ENCODE data around the gene MCUB. TPM values are rescaled to one million over a fixed set of nuclear protein-coding genes. Genes with fewer than 3 reads are reported as not detected.
"Not testable (repeated sequence)": the region's sequence is repeated elsewhere in the genome, so short reads cannot be mapped to it uniquely, and the experiment has no call there.

MCUB gene
- total RNA-seq, 1 donor from 2014 or later, result 29.2 TPM

DNA sequence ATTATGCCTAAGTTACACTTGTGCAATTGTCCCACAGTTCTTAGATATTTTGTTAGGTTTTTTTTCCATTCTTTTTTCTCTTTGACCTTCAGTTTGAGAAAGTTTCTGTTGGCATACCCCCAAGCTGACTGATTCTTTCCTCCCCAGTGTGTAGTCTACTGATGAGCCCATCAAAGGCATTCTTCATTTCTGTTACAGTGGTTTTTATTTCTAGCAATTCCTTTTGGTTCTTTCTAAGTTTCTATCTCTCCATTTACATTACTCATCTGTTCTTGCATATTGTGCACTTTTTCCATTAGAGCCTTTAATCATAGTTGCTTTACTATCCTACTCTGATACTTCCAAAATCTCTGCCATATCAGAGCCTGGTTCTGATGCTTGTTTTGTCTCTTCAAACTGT, 111.3 kb downstream of the MCUB start:
- Histone ChIP-seq H3K36me3 (ENCODE audit: control insufficient read depth, insufficient read depth, low read length) (no peaks in the 10 kb centered on the region), H3K4me3 (ENCODE audit: low read depth, low read length) (no peak overlapping the region), H3K27me3 (ENCODE audit: control insufficient read depth, insufficient read depth, low read length) (no peaks in the 10 kb centered on the region)
- no peak for DNase-seq (ENCODE audit: low read depth)
- TF ChIP-seq, protein P1, sequence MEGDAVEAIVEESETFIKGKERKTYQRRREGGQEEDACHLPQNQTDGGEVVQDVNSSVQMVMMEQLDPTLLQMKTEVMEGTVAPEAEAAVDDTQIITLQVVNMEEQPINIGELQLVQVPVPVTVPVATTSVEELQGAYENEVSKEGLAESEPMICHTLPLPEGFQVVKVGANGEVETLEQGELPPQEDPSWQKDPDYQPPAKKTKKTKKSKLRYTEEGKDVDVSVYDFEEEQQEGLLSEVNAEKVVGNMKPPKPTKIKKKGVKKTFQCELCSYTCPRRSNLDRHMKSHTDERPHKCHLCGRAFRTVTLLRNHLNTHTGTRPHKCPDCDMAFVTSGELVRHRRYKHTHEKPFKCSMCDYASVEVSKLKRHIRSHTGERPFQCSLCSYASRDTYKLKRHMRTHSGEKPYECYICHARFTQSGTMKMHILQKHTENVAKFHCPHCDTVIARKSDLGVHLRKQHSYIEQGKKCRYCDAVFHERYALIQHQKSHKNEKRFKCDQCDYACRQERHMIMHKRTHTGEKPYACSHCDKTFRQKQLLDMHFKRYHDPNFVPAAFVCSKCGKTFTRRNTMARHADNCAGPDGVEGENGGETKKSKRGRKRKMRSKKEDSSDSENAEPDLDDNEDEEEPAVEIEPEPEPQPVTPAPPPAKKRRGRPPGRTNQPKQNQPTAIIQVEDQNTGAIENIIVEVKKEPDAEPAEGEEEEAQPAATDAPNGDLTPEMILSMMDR (IDR thresholded peaks at IDR 0.05; ENCODE audit: insufficient read depth, low read length, poor library complexity, severe bottlenecking), result no peak

DNA sequence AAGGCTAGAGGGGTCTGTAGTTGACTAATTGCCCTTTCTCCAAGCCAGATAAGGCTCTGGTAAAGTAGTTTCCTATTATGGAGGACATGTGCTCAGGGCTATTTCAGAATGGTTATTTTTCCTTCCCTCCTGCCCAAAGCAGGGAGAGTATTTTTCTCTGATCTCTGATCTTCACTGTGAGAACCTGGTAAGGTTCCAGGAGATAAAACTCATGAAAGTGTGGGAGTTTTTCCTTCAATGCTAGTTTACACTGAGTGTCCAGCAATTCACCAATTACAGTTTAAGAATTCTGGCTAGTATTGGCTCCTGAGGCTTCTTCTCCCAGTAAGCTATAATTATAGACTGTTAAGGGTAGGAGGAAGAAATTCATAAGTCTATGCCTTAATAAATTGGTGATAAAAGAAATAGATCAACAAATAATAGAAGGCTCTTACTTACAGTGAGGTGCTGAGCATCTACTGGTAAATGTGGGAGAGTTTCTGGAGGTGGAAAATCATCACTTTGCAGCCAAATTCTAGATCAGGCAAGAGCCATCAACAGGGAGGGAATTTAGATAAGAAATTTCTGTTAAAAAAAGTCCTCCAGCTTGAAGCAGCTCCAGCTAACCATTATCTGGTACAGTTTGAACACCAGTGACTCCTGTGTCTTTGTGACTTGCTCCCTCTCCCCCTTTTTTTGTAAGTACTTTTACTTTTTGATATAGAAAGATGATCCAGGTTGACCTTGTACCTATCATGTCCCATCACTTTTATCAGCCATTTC, 112.3 kb downstream of the MCUB start:
- Histone ChIP-seq H3K27me3 (ENCODE audit: control insufficient read depth, insufficient read depth, low read length) (no peaks in the 10 kb centered on the region), H3K36me3 (ENCODE audit: control insufficient read depth, insufficient read depth, low read length) (no peaks in the 10 kb centered on the region), H3K4me3 (ENCODE audit: low read depth, low read length) (no peak overlapping the region)
- DNase-seq (ENCODE audit: low read depth), result no peak
- TF ChIP-seq, protein P1 (IDR thresholded peaks at IDR 0.05; ENCODE audit: insufficient read depth, low read length, poor library complexity, severe bottlenecking), result no peak

DNA sequence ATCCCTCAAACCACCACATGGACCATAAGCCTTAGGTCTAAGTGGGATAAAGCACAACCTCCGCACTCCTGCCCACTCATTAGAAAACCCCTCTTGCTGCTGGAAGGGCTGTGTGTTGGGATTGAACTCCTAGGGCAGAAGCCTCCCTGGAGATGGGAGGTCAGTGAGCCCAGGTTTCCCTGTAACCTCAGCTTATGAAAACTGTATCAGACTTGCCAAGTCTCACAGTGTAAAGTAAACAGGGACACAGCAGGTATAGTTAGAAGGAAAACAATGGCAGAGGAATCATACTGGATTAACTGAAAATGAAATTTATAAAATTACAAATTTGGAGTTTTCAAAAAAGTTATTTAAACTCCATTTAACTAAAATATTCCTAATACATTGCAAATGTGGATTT, 113.3 kb downstream of the MCUB start:
- no peak for DNase-seq (ENCODE audit: low read depth)
- TF ChIP-seq, protein P1 (IDR thresholded peaks at IDR 0.05; ENCODE audit: insufficient read depth, low read length, poor library complexity, severe bottlenecking), result no peak

DNA sequence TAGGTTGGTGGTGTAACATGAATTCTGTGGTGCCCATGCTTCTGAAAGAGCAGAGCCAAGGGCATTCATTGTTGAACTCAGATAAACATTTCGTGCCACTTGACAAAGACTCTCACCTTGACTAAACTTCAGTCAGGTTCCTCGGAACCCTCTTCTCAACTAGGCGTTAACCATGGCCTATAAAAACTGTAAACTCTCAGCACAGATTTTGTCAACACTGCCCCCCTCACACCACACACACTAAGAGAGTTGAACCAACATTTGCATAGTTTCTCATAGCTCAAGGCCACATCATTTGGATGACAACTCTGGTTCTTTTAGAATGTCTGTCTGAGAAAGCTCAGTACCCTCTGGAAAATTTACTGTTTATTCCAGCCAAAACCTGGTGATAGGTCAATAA, 115.1 kb downstream of the MCUB start:
- no peak overlapping the region for H3K4me3 ChIP-seq (ENCODE audit: low read depth, low read length)
- no peaks in the 10 kb centered on the region for H3K36me3 ChIP-seq (ENCODE audit: control insufficient read depth, insufficient read depth, low read length)
- H3K27me3 ChIP-seq (ENCODE audit: control insufficient read depth, insufficient read depth, low read length), result no peaks in the 10 kb centered on the region
- no peak for DNase-seq (ENCODE audit: low read depth)
- TF ChIP-seq, protein P1 (IDR thresholded peaks at IDR 0.05; ENCODE audit: insufficient read depth, low read length, poor library complexity, severe bottlenecking), result no peak

More for the DNA sequence above, 113.3 kb downstream of the MCUB start:
- H3K4me3 ChIP-seq (ENCODE audit: low read depth, low read length), result no peak overlapping the region
- H3K27me3 ChIP-seq (ENCODE audit: control insufficient read depth, insufficient read depth, low read length), result no peaks in the 10 kb centered on the region
- no peaks in the 10 kb centered on the region for H3K36me3 ChIP-seq (ENCODE audit: control insufficient read depth, insufficient read depth, low read length)

DNA sequence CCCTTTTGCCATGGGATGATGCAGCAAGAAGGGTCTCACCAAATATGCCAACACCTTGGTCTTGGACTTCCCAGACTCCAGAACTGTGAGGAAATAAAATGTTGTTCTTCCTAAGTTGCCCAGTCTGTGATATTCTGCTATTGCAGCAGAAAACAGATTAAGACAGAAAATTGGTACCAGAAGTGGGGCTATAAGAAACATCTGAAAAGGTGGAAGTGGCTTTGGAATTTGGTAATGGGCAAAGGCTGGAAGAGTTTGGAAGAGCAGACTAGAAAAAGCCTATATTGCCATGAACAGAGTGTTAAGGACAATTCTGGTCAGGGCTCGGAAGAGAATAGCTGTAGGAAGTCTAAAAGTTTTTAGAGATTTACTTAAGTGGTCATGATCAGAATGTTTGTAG, 115.8 kb downstream of the MCUB start:
- no peak for DNase-seq (ENCODE audit: low read depth)
- no peak overlapping the region for H3K4me3 ChIP-seq (ENCODE audit: low read depth, low read length)
- TF ChIP-seq, protein P1 (IDR thresholded peaks at IDR 0.05; ENCODE audit: insufficient read depth, low read length, poor library complexity, severe bottlenecking), result no peak
- no peaks in the 10 kb centered on the region for H3K27me3 ChIP-seq (ENCODE audit: control insufficient read depth, insufficient read depth, low read length)
- H3K36me3 ChIP-seq (ENCODE audit: control insufficient read depth, insufficient read depth, low read length), result no peaks in the 10 kb centered on the region

DNA sequence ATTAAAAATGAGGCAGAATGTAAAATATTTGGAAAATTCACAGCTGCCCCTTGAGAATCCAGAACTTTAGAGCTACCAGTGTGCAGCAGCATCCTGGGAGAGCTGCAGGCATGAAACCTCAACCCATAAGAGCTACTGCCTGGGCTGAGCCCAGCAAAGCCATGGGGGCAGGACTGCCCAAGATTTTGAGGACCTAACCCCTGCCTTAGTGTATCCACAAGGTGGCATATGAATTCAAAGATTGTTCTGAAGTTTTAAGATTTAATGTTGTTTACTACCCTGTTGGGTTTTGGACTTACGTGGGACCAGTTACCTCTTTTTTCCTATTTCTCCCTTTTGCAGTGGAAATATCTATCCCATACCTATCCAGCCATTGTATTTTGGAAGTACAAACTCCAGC, 116.8 kb downstream of the MCUB start:
- Histone ChIP-seq H3K4me3 (ENCODE audit: low read depth, low read length) (no peak overlapping the region), H3K36me3 (ENCODE audit: control insufficient read depth, insufficient read depth, low read length) (no peaks in the 10 kb centered on the region), H3K27me3 (ENCODE audit: control insufficient read depth, insufficient read depth, low read length) (no peaks in the 10 kb centered on the region)
- DNase-seq (ENCODE audit: low read depth), result no peak
- TF ChIP-seq, protein P1 (IDR thresholded peaks at IDR 0.05; ENCODE audit: insufficient read depth, low read length, poor library complexity, severe bottlenecking), result no peak

DNA sequence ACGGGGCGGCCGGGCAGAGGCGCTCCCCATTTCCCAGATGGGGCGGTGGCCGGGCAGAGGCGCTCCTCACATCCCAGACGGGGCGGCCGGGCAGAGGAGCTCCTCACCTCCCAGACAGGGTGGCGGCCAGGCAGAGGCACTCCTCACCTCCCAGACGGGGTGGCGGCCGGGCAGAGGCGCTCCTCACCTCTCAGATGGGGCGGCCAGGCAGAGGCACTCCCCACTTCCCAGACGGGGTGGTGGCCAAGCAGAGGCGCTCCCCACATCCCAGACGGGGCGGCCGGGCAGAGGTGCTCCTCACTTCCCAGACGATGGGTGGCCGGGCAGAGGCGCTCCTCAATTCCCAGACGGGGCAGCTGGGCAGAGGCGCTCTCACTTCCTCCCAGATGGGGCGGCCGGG, 118.4 kb downstream of the MCUB start:
- not testable (repeated sequence) for H3K36me3 ChIP-seq (ENCODE audit: control insufficient read depth, insufficient read depth, low read length); H3K27me3 ChIP-seq (ENCODE audit: control insufficient read depth, insufficient read depth, low read length); H3K4me3 ChIP-seq (ENCODE audit: low read depth, low read length); DNase-seq (ENCODE audit: low read depth)

DNA sequence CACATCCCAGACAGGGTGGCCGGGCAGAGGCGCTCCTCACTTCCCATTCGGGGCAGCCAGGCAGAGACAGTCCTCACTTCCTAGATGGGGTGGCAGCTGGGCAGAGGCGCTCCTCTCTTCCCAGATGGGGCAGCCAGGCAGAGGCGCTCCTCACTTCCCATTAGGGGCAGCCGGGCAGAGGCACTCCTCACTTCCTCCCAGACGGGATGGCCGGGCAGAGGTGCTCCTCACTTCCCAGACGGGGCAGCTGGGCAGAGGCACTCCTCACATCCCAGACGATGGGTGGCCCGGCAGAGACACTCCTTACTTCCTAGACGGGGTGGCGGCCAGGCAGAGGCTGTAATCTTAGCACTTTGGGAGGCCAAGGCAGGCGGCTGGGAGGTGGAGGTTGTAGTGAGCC, 118.9 kb downstream of the MCUB start:
- DNase-seq (ENCODE audit: low read depth); H3K27me3 ChIP-seq (ENCODE audit: control insufficient read depth, insufficient read depth, low read length); H3K4me3 ChIP-seq (ENCODE audit: low read depth, low read length); H3K36me3 ChIP-seq (ENCODE audit: control insufficient read depth, insufficient read depth, low read length): not testable (repeated sequence)

Measured in kidney epithelial cell (primary cell).